PC-9 (cell line): ENCODE results near the gene TJP3. TPM values are rescaled to one million over a fixed set of nuclear protein-coding genes. Genes with fewer than 3 reads are reported as not detected.

ENCODE experiments used
- BruUV-seq: library from RNA; stranded (reverse); fragments of 400-500 nt; replicated peaks from 2 replicates; lab custom pipeline; 2021; lab: Mats Ljungman, UMichigan
- CTCF ChIA-PET: fragments of 300-600 bp; sonication (Branson Sonifier 250); formaldehyde crosslinking; loops from one replicate; lab custom pipeline; 2022; ENCODE audit warnings: antibody characterized with exemption; lab: Charles Lee
- POLR2A ChIA-PET: fragments of 300-600 bp; sonication (Branson Sonifier 250); formaldehyde crosslinking; loops from one replicate; lab custom pipeline; 2022; ENCODE audit warnings: antibody characterized with exemption; ENCODE audit not compliant: unreplicated experiment; lab: Charles Lee
- DNase-seq, 2 experiments: peaks; one replicate each; pipeline versions ENCODE4 v3.0.0 to v3.0.0-alpha.2; 2015 to 2022; ENCODE audit warnings: mixed read lengths in 1 of 2
- H2AFZ ChIP-seq: fragments of 200-600 bp; sonication (generic); 2 replicates; pipeline ENCODE4 v1.8.1; 2017; ENCODE audit warnings: antibody characterized with exemption
- H3F3A ChIP-seq: fragments of 200-600 bp; sonication (generic); 2 replicates; pipeline ENCODE4 v1.8.1; 2017; ENCODE audit warnings: antibody characterized with exemption, mild to moderate bottlenecking, low read depth; ENCODE audit not compliant: insufficient read depth
- H3K27ac ChIP-seq: fragments of 200-600 bp; sonication (generic); 2 replicates; pipeline ENCODE4 v1.6.1; 2016; ENCODE audit warnings: mixed run types
- H3K27me3 ChIP-seq: fragments of 200-600 bp; sonication (generic); 2 replicates; pipeline ENCODE4 v1.6.1; 2016; ENCODE audit warnings: low read depth, mixed run types; ENCODE audit not compliant: insufficient read depth
- H3K36me3 ChIP-seq: fragments of 200-600 bp; sonication (generic); 2 replicates; pipeline ENCODE4 v1.6.1; 2016; ENCODE audit warnings: low read depth, mixed run types
- H3K4me1 ChIP-seq: fragments of 200-600 bp; sonication (generic); replicated peaks from 2 replicates; pipeline ENCODE4 v1.6.1; 2016; ENCODE audit warnings: mixed run types; ENCODE audit not compliant: insufficient read depth
- H3K4me2 ChIP-seq: fragments of 200-600 bp; sonication (generic); 2 replicates; pipeline ENCODE4 v1.6.1; 2017; ENCODE audit warnings: mixed run types
- H3K4me3 ChIP-seq: fragments of 200-600 bp; sonication (generic); 2 replicates; pipeline ENCODE4 v1.6.1; 2016; ENCODE audit warnings: mixed run types
- H3K79me2 ChIP-seq: fragments of 200-600 bp; sonication (generic); 2 replicates; pipeline ENCODE4 v1.6.1; 2017; ENCODE audit warnings: low read depth, mixed run types
- H3K9me2 ChIP-seq: fragments of 200-600 bp; sonication (generic); 2 replicates; pipeline ENCODE4 v1.8.1; 2017; ENCODE audit warnings: mild to moderate bottlenecking; ENCODE audit not compliant: insufficient read depth
- H3K9me3 ChIP-seq: fragments of 200-600 bp; sonication (generic); 2 replicates; pipeline ENCODE4 v1.8.1; 2016; ENCODE audit warnings: low read depth; ENCODE audit not compliant: insufficient read depth
- H4K20me1 ChIP-seq: fragments of 200-600 bp; sonication (generic); 2 replicates; pipeline ENCODE4 v1.8.1; 2017; ENCODE audit not compliant: insufficient read depth
- EZH2 ChIP-seq: fragments of 200-600 bp; sonication (generic); IDR thresholded peaks from 2 replicates; pipeline ENCODE4 v1.8.0; 2017; ENCODE audit warnings: antibody characterized with exemption, low read depth
- intact Hi-C: fragments of 100-400 bp; cut with micrococcal nuclease; formaldehyde crosslinking; loops from one replicate; pipeline ENCODE4 v1.10.0; 2022; ENCODE audit not compliant: unreplicated experiment
- total RNA-seq: library from RNA; stranded (reverse); gene quantifications from 2 replicates; pipeline ENCODE4 v1.2.3, GENCODE V29; 2021
- TF ChIP-seq, protein P1 (sequence below): fragments of 200-600 bp; sonication (generic); conservative IDR thresholded peaks from 2 replicates; pipeline ENCODE4 v1.6.1; 2017; ENCODE audit warnings: mixed run types, antibody characterized with exemption, mild to moderate bottlenecking, moderate library complexity

The TJP3 gene
- total RNA-seq, 1 experiment from 2014 or later: 56.8 TPM

DNA sequence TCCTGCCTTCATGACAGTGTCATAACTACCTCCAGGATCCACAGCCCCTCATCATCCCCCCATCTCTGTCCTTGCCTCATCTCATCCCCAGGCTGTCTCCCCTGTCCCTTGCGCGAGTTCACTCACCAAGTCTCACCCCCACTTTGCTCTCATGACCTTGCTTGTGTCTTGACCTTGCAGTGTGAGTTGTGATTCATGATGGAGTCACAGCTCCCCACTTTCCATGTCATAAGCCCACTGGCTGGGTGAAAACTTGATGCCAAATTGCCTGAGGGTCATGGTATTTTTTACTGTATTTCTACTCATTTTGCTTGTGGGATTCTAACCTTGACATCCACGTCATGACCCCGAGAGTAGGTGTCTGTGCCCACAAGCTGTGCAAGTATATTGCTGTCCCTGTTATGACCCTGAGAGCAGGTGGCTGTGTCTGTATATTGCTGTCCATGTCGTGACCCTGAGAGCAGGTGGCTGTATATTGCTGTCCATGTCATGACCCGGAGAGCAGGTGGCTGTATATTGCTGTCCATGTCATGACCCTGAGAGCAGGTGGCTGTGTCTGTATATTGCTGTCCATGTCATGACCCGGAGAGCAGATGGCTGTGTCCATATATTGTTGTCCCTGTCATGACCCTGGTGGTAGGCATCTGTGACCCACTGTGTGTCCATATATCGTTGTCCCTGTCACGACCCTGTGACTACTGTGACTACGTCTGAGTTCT is 29.5 kb downstream of the TJP3 start:
- Histone ChIP-seq H3K36me3 (no peaks in the 10 kb centered on the region), H3K4me2 (no peak overlapping the region), H3K9me2 (no peaks in the 10 kb centered on the region), H3K4me3 (no peak overlapping the region), H3K79me2 (no peaks in the 10 kb centered on the region), H3K27me3 (no peaks in the 10 kb centered on the region), H3K4me1 (no peaks in the 10 kb centered on the region), H3K27ac (no peak overlapping the region), H4K20me1 (no peaks in the 10 kb centered on the region), H3F3A (no peaks in the 10 kb centered on the region), H2AFZ (no peak overlapping the region), H3K9me3 (no peaks in the 10 kb centered on the region)
- no peak for TF ChIP-seq EZH2
- TF ChIP-seq, protein P1, sequence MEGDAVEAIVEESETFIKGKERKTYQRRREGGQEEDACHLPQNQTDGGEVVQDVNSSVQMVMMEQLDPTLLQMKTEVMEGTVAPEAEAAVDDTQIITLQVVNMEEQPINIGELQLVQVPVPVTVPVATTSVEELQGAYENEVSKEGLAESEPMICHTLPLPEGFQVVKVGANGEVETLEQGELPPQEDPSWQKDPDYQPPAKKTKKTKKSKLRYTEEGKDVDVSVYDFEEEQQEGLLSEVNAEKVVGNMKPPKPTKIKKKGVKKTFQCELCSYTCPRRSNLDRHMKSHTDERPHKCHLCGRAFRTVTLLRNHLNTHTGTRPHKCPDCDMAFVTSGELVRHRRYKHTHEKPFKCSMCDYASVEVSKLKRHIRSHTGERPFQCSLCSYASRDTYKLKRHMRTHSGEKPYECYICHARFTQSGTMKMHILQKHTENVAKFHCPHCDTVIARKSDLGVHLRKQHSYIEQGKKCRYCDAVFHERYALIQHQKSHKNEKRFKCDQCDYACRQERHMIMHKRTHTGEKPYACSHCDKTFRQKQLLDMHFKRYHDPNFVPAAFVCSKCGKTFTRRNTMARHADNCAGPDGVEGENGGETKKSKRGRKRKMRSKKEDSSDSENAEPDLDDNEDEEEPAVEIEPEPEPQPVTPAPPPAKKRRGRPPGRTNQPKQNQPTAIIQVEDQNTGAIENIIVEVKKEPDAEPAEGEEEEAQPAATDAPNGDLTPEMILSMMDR: no peak
- no TSS peak for BruUV-seq
- ChIA-PET POLR2A (no interaction called here), CTCF (no interaction called here)
- intact Hi-C loops: no loop called here
- no peak for DNase-seq

GRCh38 chr19:3738477-3739220 is 30.5 kb downstream of the TJP3 start:
- H3K27me3 ChIP-seq: no peaks in the 10 kb centered on the region
- no peaks in the 10 kb centered on the region for H3K4me1 ChIP-seq
- no peak overlapping the region for H3K4me2 ChIP-seq
- TF ChIP-seq EZH2: no peak
- TF ChIP-seq, protein P1: no peak
- H3K4me3 ChIP-seq: no peak overlapping the region
- intact Hi-C loops: no loop called here
- no peak overlapping the region for H3K27ac ChIP-seq
- no peaks in the 10 kb centered on the region for H3K79me2 ChIP-seq
- CTCF ChIA-PET: no interaction called here
- no peaks in the 10 kb centered on the region for H3K9me2 ChIP-seq
- H4K20me1 ChIP-seq: no peaks in the 10 kb centered on the region
- no peaks in the 10 kb centered on the region for H3K9me3 ChIP-seq
- DNase-seq: no peak
- H3F3A ChIP-seq: no peaks in the 10 kb centered on the region
- BruUV-seq: no TSS peak
- no peaks in the 10 kb centered on the region for H3K36me3 ChIP-seq
- POLR2A ChIA-PET: no interaction called here
- no peak overlapping the region for H2AFZ ChIP-seq

- H3K4me3 ChIP-seq: no peak overlapping the region
- H2AFZ ChIP-seq: no peak overlapping the region
- DNase-seq: no peak
- no peaks in the 10 kb centered on the region for H3K9me3 ChIP-seq
- H4K20me1 ChIP-seq: no peaks in the 10 kb centered on the region; the same call in 1 of the 2 replicates
- H3K36me3 ChIP-seq: no peaks in the 10 kb centered on the region
- no peak overlapping the region for H3K4me2 ChIP-seq
- no peaks in the 10 kb centered on the region for H3K4me1 ChIP-seq
- no peaks in the 10 kb centered on the region for H3K9me2 ChIP-seq
- no peaks in the 10 kb centered on the region for H3K79me2 ChIP-seq
- BruUV-seq: no TSS peak
- ChIA-PET POLR2A (no interaction called here), CTCF (no interaction called here)
- TF ChIP-seq EZH2: no peak
- TF ChIP-seq, protein P1: no peak
- H3F3A ChIP-seq: no peaks in the 10 kb centered on the region
- intact Hi-C loops: no loop called here
- no peak overlapping the region for H3K27ac ChIP-seq
- H3K27me3 ChIP-seq: no peaks in the 10 kb centered on the region
Measured at GRCh38 chr19:3740431-3740830, 32.2 kb downstream of the TJP3 start.
